ENCODE data around the gene TBCD.

The TBCD gene

DNA sequence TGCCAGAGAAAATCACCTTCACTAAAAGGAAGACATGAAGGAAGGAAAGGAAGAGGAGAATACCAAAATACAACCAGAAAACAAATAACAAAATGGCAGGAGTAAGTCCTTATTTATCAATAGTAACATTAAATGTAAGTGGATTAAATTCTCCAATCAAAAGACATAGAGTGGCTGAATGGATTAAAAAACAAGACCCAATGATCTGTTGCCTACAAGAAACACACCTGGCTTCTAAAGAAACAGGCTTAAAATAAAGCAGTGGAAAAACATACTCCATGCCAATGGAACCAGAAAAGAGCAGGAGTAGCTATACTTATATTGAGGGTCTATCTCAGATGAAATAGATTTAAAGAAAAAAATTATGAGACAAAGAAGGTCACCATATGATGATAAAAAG, 241.1 kb downstream of the TBCD start:
- H3K36me3 ChIP-seq (ENCODE audit: low read depth) = no peaks in the 10 kb centered on the region
- H3K27me3 ChIP-seq (ENCODE audit: insufficient read depth, poor library complexity, severe bottlenecking) = no peaks in the 10 kb centered on the region
- ATAC-seq (ENCODE audit: low read depth) (no peak), DNase-seq (ENCODE audit: low spot score) (no peak)
- no peak overlapping the region for H3K4me3 ChIP-seq (ENCODE audit: severe bottlenecking)
- TF ChIP-seq, protein P1, sequence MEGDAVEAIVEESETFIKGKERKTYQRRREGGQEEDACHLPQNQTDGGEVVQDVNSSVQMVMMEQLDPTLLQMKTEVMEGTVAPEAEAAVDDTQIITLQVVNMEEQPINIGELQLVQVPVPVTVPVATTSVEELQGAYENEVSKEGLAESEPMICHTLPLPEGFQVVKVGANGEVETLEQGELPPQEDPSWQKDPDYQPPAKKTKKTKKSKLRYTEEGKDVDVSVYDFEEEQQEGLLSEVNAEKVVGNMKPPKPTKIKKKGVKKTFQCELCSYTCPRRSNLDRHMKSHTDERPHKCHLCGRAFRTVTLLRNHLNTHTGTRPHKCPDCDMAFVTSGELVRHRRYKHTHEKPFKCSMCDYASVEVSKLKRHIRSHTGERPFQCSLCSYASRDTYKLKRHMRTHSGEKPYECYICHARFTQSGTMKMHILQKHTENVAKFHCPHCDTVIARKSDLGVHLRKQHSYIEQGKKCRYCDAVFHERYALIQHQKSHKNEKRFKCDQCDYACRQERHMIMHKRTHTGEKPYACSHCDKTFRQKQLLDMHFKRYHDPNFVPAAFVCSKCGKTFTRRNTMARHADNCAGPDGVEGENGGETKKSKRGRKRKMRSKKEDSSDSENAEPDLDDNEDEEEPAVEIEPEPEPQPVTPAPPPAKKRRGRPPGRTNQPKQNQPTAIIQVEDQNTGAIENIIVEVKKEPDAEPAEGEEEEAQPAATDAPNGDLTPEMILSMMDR (IDR thresholded peaks at IDR 0.05; ENCODE audit: poor library complexity, severe bottlenecking) = no peak
- no peaks in the 10 kb centered on the region for H3K4me1 ChIP-seq (ENCODE audit: insufficient read depth, poor library complexity, severe bottlenecking)
- peaks cover 11% of the 10 kb centered on the region for H3K9me3 ChIP-seq (ENCODE audit: severe bottlenecking)
- H3K27ac ChIP-seq (ENCODE audit: poor library complexity, severe bottlenecking) = no peak overlapping the region

All from RWPE2 (cell line).